OCI-LY1 (cell line): ENCODE results near the gene B3GNT3.
"Not testable (repeated sequence)": the region's sequence is repeated elsewhere in the genome, so short reads cannot be mapped to it uniquely, and the experiment has no call there.

Experiments
- CTCF ChIP-seq: fragments of 200-600 bp; sonication (generic), shearing (Covaris generic); IDR thresholded peaks from 2 replicates; pipeline ENCODE4 v1.5.1; 2017; ENCODE audit warnings: mild to moderate bottlenecking, antibody characterized with exemption, low read length, moderate library complexity, mixed read lengths
- EZH2 ChIP-seq: fragments of 200-600 bp; sonication (generic), shearing (Covaris generic); IDR thresholded peaks from 2 replicates; pipeline ENCODE4 v1.8.0; 2017; ENCODE audit warnings: borderline replicate concordance, mixed run types, mild to moderate bottlenecking, antibody characterized with exemption, low read length, moderate library complexity, mixed read lengths

GRCh38 chr19:17783721-17784120 lies 11.2 kb upstream of the B3GNT3 start:
- TF ChIP-seq CTCF, EZH2: not testable (repeated sequence)
